ENCODE results near the gene NDUFS6. TPM values are rescaled to one million over a fixed set of nuclear protein-coding genes. Genes with fewer than 3 reads are reported as not detected.

The NDUFS6 gene
- total RNA-seq, 1 experiment from 2014 or later = 104 TPM

DNA sequence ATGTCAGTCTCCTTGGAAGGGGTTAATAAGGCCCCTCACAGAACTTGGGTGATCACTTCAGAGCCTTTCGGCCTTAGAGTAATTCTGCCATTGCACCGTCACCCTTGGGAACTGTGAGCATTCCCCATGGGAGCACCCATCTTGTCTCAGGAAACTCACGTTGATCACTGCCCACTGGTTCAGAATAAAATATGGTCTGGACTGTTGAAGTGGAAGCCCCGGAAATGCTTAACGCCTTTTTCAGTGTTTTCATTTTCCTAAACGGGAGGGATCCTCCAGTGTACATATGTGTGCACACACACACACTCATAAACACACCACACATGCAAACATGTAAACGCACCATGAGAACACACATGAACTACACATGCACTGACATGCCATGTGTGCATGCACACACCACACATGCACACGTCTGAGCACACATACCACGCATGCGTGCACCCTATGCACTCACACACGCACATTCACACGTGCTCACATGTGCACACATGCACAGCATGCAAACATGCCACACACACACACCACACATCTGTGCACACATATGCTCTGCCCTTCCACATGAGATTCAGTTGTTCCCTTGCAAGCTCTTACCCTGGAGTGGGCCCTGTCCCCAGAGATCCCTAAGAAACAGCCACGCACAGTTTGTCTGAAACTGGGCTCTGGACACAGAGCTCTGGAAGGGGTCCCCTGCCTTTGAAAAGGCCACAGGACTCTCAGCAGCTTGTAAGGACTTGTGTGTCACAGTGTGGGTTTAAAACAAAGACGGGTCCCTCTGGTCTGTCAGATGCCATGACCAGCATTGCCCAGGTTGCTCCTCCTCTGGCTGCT, 18.6 kb upstream of the NDUFS6 start:
- CTCF ChIA-PET = no interaction called here
- ATAC-seq (no peak), DNase-seq (no peak)
- H4K20me1 ChIP-seq (ENCODE audit: low read length) = no peaks in the 10 kb centered on the region
- H3K27me3 ChIP-seq (ENCODE audit: low read length) = no peaks in the 10 kb centered on the region
- no peak overlapping the region for H3K9ac ChIP-seq (ENCODE audit: low read length)
- no peaks in the 10 kb centered on the region for H3K9me3 ChIP-seq (ENCODE audit: low read length)
- POLR2A ChIA-PET (ENCODE audit: unreplicated experiment) = no interaction called here
- BruUV-seq (replicated peaks) = no TSS peak
- H3K27ac ChIP-seq (ENCODE audit: low read length) = no peak overlapping the region
- intact Hi-C loops (cut with micrococcal nuclease) = no loop called here
- H3K79me2 ChIP-seq (ENCODE audit: low read length) = no peaks in the 10 kb centered on the region
- no peak overlapping the region for H3K4me2 ChIP-seq (ENCODE audit: low read length)
- TF ChIP-seq EZH2phosphoT487 (IDR thresholded peaks at IDR 0.05; ENCODE audit: borderline replicate concordance, low read length) (no peak), EZH2 (IDR thresholded peaks at IDR 0.05; ENCODE audit: low read length, unreplicated experiment) (no peak)
- TF ChIP-seq, protein P1, sequence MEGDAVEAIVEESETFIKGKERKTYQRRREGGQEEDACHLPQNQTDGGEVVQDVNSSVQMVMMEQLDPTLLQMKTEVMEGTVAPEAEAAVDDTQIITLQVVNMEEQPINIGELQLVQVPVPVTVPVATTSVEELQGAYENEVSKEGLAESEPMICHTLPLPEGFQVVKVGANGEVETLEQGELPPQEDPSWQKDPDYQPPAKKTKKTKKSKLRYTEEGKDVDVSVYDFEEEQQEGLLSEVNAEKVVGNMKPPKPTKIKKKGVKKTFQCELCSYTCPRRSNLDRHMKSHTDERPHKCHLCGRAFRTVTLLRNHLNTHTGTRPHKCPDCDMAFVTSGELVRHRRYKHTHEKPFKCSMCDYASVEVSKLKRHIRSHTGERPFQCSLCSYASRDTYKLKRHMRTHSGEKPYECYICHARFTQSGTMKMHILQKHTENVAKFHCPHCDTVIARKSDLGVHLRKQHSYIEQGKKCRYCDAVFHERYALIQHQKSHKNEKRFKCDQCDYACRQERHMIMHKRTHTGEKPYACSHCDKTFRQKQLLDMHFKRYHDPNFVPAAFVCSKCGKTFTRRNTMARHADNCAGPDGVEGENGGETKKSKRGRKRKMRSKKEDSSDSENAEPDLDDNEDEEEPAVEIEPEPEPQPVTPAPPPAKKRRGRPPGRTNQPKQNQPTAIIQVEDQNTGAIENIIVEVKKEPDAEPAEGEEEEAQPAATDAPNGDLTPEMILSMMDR (conservative IDR thresholded peaks at IDR 0.05; ENCODE audit: low read depth, low read length) = no peak
- no peaks in the 10 kb centered on the region for H3F3A ChIP-seq (ENCODE audit: low read length, unreplicated experiment)
- no peak overlapping the region for H3K4me3 ChIP-seq (ENCODE audit: low read length)
- no peaks in the 10 kb centered on the region for H3K36me3 ChIP-seq (ENCODE audit: low read depth, low read length)
- no peaks in the 10 kb centered on the region for H3K4me1 ChIP-seq (ENCODE audit: insufficient read depth, low read length)
- no peaks in the 10 kb centered on the region for H3K9me2 ChIP-seq (replicated peaks; ENCODE audit: low read length)
- H2AFZ ChIP-seq (ENCODE audit: low read length) = no peak overlapping the region

DNA sequence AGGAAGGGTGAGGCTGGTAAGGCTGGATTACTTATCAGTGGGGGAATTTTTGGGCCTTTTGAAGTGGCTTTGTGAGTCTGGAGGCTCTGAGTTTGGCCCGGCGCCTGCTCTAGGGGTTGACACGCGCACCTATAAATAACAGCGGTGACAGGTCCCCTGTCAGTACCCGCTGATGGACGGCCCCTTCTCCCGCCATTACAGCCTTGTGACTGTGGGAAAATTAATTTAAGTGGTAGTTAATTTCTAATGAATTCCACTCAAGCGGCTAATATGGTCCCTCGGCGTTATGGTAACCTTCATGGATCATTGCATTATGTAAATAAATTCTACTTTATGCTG, 18.0 kb upstream of the NDUFS6 start:
- no peak overlapping the region for H3K4me2 ChIP-seq (ENCODE audit: low read length)
- no peaks in the 10 kb centered on the region for H3K4me1 ChIP-seq (ENCODE audit: insufficient read depth, low read length)
- H2AFZ ChIP-seq (ENCODE audit: low read length) = no peak overlapping the region
- TF ChIP-seq EZH2phosphoT487 (IDR thresholded peaks at IDR 0.05; ENCODE audit: borderline replicate concordance, low read length) (no peak), EZH2 (IDR thresholded peaks at IDR 0.05; ENCODE audit: low read length, unreplicated experiment) (no peak)
- TF ChIP-seq, protein P1 (conservative IDR thresholded peaks at IDR 0.05; ENCODE audit: low read depth, low read length) = no peak
- no peaks in the 10 kb centered on the region for H3K9me3 ChIP-seq (ENCODE audit: low read length)
- ChIA-PET CTCF (no interaction called here), POLR2A (ENCODE audit: unreplicated experiment) (no interaction called here)
- BruUV-seq (replicated peaks) = no TSS peak
- H3F3A ChIP-seq (ENCODE audit: low read length, unreplicated experiment) = no peaks in the 10 kb centered on the region
- no peaks in the 10 kb centered on the region for H3K27me3 ChIP-seq (ENCODE audit: low read length)
- no peaks in the 10 kb centered on the region for H4K20me1 ChIP-seq (ENCODE audit: low read length)
- H3K9me2 ChIP-seq (replicated peaks; ENCODE audit: low read length) = no peaks in the 10 kb centered on the region
- H3K79me2 ChIP-seq (ENCODE audit: low read length) = no peaks in the 10 kb centered on the region
- no peak for DNase-seq
- no peak overlapping the region for H3K4me3 ChIP-seq (ENCODE audit: low read length)
- ATAC-seq = no peak
- H3K27ac ChIP-seq (ENCODE audit: low read length) = no peak overlapping the region
- H3K36me3 ChIP-seq (ENCODE audit: low read depth, low read length) = no peaks in the 10 kb centered on the region
- no peak overlapping the region for H3K9ac ChIP-seq (ENCODE audit: low read length)
- intact Hi-C loops (cut with micrococcal nuclease) = no loop called here
